Right atrium auricular region (tissue), 2 donors: ENCODE data around the gene CREB3L1. TPM values are rescaled to one million over a fixed set of nuclear protein-coding genes. Genes with fewer than 3 reads are reported as not detected.
"Not testable (repeated sequence)": the region's sequence is repeated elsewhere in the genome, so short reads cannot be mapped to it uniquely, and the experiment has no call there.

Experiments used
- DNase-seq: peaks from one replicate; pipeline ENCODE4 v3.0.0-alpha.2; 2019; ENCODE audit warnings: low spot score
- H3K27ac ChIP-seq, 2 donors: fragments of 200-600 bp; sonication (generic); 1 replicate in 1 of 2; 2 replicates in 1 of 2; pipeline ENCODE4 v1.5.1; 2016 to 2019
- H3K27me3 ChIP-seq, 2 donors: fragments of 200-600 bp; sonication (generic); one replicate each; pipeline versions ENCODE4 v1.5.1 to v1.6.0; 2017 to 2019
- H3K36me3 ChIP-seq: fragments of 200-600 bp; sonication (generic); one replicate; pipeline ENCODE4 v1.5.1; 2016
- H3K4me1 ChIP-seq, 2 donors: fragments of 200-600 bp; sonication (generic); one replicate each; pipeline versions ENCODE4 v1.5.1 to v1.6.0; 2017 to 2019
- H3K4me3 ChIP-seq, 2 donors: fragments of 200-600 bp; sonication (generic); 1 replicate in 1 of 2; 2 replicates in 1 of 2; pipeline ENCODE4 v1.5.1; 2017 to 2019; ENCODE audit warnings: mild to moderate bottlenecking in 1 of 2, moderate library complexity in 1 of 2
- H3K9me3 ChIP-seq, 2 donors: fragments of 200-600 bp; sonication (generic); one replicate each; pipeline ENCODE4 v1.5.1; 2019
- CTCF ChIP-seq, 2 donors: fragments of 200-600 bp; sonication (generic); IDR thresholded peaks; one replicate each; pipeline ENCODE4 v1.5.1; 2019; ENCODE audit warnings: antibody characterized with exemption in 2 of 2
- total RNA-seq, 2 donors: library from RNA; depleted of rRNA; stranded (reverse); fragments of >200 nt; gene quantifications; one replicate each; pipeline ENCODE4 v1.1.0, GENCODE V29; 2016

Gene CREB3L1
- total RNA-seq, 2 donors from 2014 or later = 5.4 to 15.1 TPM

GRCh38 chr11:46296528-46297448, 19.3 kb downstream of the CREB3L1 start:
- H3K27ac ChIP-seq = peak overlapping the region in 1 of 2 donors; percentile 48
- peaks cover 0 to 42% of the 10 kb centered on the region in 2 donors for H3K4me1 ChIP-seq
- H3K9me3 ChIP-seq = no peaks in the 10 kb centered on the region
- H3K4me3 ChIP-seq = peak overlapping the region in 1 of 2 donors; percentile 65
- H3K27me3 ChIP-seq = no peaks in the 10 kb centered on the region
- DNase-seq = no peak
- TF ChIP-seq CTCF (IDR thresholded peaks at IDR 0.05) = peak; percentile 26 to 67
- H3K36me3 ChIP-seq = no peaks in the 10 kb centered on the region

- no peak for DNase-seq
- H3K27me3 ChIP-seq = no peaks in the 10 kb centered on the region
- TF ChIP-seq CTCF (IDR thresholded peaks at IDR 0.05) = no peak
- no peaks in the 10 kb centered on the region for H3K36me3 ChIP-seq
- H3K27ac ChIP-seq = no peak overlapping the region
- no peak overlapping the region for H3K4me3 ChIP-seq
- H3K9me3 ChIP-seq = no peaks in the 10 kb centered on the region
- peaks cover 0 to 32% of the 10 kb centered on the region in 2 donors for H3K4me1 ChIP-seq
Observed at GRCh38 chr11:46298699-46299433, 21.4 kb downstream of the CREB3L1 start.

GRCh38 chr11:46299451-46299961, 22.0 kb downstream of the CREB3L1 start:
- no peak for DNase-seq
- Histone ChIP-seq H3K4me3 (no peak overlapping the region), H3K36me3 (no peaks in the 10 kb centered on the region), H3K4me1 (peaks cover 0 to 31% of the 10 kb centered on the region in 2 donors), H3K27ac (no peak overlapping the region), H3K27me3 (no peaks in the 10 kb centered on the region), H3K9me3 (no peaks in the 10 kb centered on the region)
- no peak for TF ChIP-seq CTCF (IDR thresholded peaks at IDR 0.05)

GRCh38 chr11:46300270-46300669, 22.8 kb downstream of the CREB3L1 start:
- Histone ChIP-seq H3K4me1 (peaks cover 0 to 23% of the 10 kb centered on the region in 2 donors), H3K27ac (no peak overlapping the region), H3K36me3 (no peaks in the 10 kb centered on the region), H3K4me3 (no peak overlapping the region), H3K9me3 (no peaks in the 10 kb centered on the region), H3K27me3 (no peaks in the 10 kb centered on the region)
- DNase-seq = no peak
- no peak for TF ChIP-seq CTCF (IDR thresholded peaks at IDR 0.05)

- H3K9me3 ChIP-seq = no peaks in the 10 kb centered on the region
- DNase-seq = no peak
- no peak for TF ChIP-seq CTCF (IDR thresholded peaks at IDR 0.05)
- H3K36me3 ChIP-seq = no peaks in the 10 kb centered on the region
- no peak overlapping the region for H3K27ac ChIP-seq
- no peak overlapping the region for H3K4me3 ChIP-seq
- no peaks in the 10 kb centered on the region for H3K4me1 ChIP-seq
- no peaks in the 10 kb centered on the region for H3K27me3 ChIP-seq
Observed at GRCh38 chr11:46302866-46303265, 25.4 kb downstream of the CREB3L1 start.

GRCh38 chr11:46304036-46304435, 26.6 kb downstream of the CREB3L1 start:
- not testable (repeated sequence) for H3K4me1 ChIP-seq, H3K36me3 ChIP-seq, H3K4me3 ChIP-seq, H3K9me3 ChIP-seq, H3K27ac ChIP-seq, DNase-seq, H3K27me3 ChIP-seq
